Activated naive CD4-positive, alpha-beta T cell treated with Interleukin-2 at 50 U/mL for 16 hours (primary cell): ENCODE measurements around the gene WASL.
"Not testable (repeated sequence)": the region's sequence is repeated elsewhere in the genome, so short reads cannot be mapped to it uniquely, and the experiment has no call there.

ENCODE experiments used
- DNase-seq: peaks from one replicate; pipeline ENCODE4 v3.0.0-alpha.2; 2020

Gene WASL

DNA sequence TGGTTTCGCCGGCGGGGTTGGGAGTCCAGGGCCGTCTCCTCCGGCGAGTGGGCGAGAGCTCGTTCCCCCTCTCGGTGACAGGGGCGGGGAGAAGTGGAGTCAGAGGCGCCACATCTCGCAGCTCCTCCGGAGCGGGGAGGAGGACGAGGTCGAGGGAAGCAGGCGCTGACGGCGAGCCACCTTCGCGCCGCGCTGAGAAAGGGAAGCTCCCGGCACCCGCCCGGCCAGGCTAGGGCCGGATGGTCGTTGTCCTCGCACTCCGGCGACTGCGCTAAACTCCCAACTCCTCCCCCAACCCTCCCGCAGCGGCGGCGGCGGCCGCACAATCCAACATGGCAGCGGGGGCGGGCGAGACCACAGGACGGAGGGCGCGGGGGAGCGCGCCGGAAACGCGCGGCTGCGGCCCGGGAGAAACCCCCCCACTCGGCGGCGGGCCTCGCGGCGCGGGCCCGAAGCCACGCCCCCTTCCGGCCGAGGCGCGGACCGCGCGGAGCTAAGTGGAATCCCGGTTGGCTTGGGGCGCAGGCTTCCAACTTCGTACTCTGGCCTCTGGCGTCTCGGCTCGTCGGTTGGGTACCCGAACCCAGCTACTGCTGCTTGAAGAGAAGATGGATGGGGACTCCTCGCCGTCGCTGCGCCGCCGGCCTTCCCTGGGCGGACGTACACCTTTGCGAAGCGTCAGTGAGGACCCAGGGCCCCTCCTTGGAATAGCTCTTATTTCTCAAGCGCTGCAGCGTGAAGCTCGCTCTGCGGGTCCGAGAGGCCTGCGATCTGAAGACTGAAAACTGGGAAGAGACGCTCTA, at the start of gene WASL:
TSS of gene WASL (minus strand) at position 270 of the 803 bp plus-strand sequence. CDS start at position 1, 269 bp downstream.
- peak; percentile 87 for DNase-seq

DNA sequence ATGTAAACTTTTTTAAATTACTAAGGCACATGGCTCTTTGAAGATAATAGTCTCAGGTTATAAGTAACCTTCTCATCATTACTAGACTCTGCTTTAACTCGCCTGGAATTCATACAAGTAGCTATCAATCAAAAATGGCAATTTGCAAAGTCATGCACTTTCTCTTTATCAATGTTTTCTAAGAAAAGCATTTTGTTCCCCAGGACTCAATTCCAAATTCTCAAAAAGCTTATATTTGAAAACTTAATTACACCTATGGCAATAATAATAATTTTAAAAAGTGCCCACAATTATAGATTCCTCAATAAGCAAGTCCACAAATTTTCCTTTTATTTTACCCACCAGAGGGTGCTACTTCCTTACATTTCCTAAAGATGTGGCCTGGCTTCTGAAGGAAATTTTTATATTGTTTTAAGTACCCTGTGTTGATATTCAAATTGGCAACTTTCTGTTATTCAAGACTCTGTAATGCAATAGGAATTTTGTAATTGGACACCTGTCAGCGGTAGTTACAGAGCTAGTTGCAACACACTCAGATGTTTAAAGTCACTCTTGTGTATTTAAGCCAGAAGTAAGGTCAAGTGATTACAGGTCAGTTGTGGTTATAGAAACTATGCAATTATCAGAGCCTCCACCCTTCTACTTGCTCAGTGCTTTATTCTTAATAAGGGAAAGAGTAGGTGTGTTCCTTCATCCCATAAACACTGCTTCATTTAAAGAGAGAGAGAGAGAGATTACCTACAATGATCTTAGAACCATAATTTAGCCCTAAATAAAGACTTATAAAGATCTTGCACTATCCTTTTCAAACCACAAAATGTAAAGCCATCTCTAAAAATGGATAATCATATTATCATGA, 49.1 kb upstream of the WASL start:
- no peak for DNase-seq

DNA sequence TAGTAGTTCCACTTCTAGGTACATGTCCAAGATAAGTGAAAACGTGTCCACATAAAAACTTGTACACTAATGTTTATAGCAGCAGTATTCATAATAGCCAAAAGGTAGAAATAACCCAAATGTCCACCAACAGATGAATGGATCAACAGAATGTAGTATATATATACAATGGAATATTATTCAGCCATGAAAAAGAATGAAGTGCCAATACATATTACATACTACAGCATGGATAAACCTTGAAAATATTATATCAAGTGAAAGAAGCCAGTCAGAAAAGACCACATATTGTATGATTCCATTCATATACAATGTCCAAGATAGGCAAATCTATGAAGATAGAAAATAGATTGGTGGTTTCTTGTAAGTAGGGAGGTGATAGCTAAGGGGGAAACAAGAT, 47.8 kb upstream of the WASL start:
- DNase-seq: no peak

DNA sequence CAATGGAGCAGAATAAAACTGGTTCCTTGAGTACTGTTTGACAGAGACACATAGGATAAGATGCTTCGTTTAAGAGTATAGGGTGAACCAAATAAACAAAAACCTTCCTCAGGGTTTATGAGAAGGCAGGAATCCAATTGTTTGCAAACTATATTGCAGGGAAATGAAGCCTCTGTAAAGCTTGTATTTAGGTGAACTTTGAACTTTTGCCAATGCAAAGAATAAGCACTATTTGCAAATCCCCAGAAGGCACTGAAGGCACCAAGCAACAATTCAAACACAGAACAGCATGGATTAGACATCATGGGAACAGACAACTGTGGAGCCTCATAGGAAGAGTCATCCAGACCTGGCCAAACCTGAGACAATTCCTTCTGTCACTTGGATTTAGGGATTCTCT, 47.1 kb upstream of the WASL start:
- DNase-seq: no peak

DNA sequence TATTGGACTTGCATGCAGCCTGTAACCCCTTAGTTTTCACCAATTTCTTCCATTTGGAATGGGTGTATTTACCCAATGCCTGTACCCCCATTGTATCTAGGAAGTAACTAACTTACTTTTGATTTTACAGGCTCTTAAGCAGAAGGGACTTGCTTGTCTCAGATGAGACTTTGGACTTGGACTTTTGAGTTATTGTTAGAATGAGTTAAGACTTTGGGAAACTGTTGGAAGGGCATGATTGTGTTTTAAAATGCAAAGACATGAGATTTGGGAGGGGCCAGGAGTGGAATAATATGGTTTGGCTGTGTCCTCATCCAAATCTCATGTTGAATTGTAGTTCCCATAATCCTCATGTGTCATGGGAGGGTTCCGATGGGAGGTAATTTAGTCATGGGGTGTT, 46.3 kb upstream of the WASL start:
- DNase-seq: not testable (repeated sequence)

DNA sequence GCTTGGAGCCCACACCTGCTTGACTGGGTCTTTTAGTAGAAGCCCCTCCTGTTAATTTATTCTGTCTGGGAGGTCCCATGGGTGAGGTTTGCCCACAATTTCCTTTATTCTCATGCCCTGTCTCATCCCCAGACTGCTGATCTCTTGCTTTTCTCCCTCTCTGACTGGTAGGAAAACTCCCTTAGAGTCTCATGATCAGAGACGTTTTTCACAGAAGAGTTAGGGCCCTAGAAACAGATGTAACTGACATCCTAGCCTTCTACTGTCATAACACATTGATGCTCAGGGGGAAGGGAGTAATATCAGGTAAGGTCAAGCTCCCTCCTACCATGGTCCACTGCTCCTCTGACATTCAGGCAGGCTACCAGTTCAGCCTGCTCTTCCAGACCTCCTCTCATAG, 43.7 kb upstream of the WASL start:
- DNase-seq: no peak

DNA sequence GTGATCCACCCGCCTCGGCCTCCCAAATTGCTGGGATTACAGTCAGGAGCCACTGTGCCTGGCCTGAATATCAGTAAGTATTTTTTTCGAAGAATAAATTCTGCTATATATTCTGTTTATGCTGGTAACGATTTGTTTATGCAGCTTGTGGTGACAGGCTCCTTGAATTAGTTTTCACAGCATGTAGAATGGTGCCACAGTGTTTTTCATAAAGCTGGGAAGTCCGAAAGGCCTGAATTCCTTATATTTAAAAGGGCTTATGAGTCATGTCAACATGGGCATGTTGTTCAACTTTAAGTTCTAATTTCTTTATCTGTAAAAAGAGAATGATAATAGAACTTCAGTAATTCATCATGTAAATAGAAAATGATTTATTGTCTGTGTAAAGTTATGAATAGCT, 42.2 kb upstream of the WASL start:
- no peak for DNase-seq

DNA sequence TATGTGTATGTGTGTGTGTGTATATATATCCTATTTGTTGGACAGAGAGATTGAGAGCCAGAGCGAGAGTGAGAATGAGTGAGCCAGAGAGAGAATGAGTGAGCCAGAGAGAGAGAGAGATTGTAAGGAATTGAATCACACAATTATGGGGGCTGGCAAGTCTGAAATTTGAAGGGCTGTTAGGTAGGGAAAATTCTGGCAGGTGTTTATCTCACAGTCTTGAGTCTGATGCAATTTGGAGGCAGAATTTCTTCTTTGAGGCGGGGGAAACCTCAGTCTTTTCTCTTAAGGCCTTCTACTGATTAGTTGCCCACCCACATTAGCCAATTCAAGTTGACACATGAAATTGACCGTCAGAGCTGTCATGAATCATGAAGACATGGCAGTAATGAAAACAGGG, 41.0 kb upstream of the WASL start:
- DNase-seq: no peak

DNA sequence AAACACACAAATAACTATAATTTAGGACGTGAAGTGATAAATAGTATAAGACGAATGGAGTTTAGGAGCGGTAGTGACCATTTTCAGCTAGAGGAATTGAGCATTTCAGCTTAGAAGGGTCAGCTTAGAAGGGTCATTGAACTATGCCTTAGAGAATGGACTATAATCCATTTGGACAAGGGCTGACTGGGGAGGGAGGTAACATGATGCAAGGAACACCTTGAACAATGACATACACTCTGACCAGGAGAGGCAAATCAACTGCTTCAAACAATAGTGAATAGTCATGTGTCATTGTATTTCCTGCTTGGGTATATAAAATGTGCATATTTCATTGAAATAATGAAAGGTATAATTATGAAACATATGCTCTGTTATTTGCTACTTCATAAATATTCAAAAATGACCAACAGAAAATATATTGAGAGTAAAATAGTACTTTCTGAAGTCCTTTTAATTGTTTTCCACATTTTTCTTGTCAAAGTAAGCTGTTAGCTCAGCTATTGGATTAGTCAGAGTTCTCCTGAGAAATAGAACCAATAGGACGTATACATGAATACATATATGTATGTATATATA, 40.5 kb upstream of the WASL start:
- no peak for DNase-seq

DNA sequence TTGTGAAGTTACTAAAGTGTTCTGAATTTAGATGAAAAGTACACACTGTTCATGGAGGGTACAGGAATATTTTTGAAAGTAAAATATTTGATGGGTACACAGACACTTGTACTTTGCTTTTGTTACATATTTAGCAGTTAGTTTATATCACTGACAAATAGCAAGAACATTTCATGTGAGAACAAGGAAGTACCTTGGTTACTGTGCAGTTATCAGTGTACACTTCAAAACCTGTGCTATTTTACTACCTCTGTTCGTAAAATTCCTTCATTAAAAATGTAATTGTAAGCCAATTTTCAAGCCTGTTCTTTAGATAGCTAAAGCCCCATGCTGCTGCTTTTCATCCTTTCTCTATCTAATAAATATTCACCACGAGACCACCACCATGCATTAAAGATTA, 39.8 kb upstream of the WASL start:
- no peak for DNase-seq

DNA sequence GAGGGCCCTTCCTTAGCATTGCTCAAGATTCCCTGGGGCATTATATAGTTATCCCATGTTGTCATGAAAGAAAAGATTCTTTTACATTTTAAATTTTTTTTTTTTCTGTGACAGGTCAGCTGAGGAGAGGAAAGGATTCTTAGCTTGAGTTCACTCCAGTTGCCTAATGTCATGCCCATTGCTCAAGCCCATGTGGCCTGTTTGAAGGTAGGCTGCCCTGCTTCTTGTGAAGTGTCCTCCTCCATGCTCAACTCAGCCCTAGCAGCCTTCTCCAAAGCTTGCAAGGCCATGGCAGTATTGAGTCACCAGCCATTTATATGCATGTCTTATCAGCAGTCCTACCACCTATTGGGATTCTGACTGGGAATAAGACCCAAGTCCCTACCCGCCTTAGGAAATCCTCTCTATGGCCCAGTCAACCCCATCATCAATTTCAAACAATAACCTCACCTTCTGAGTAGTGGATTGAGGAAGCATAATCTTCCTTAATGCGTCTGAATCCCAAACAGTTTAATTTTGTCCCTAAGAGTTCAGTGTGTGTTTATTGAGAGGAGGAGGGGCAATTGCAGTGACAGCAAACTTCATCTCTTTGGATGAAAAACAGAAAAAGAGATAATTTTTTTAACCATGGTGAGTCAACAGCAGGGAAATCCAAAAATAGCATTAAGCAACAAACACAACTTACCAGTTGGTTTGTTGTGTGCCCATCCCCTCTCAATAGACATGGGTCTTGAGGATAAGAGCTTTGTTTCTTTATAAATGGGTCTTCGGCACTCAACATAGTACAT, 38.6 kb upstream of the WASL start:
- no peak for DNase-seq

DNA sequence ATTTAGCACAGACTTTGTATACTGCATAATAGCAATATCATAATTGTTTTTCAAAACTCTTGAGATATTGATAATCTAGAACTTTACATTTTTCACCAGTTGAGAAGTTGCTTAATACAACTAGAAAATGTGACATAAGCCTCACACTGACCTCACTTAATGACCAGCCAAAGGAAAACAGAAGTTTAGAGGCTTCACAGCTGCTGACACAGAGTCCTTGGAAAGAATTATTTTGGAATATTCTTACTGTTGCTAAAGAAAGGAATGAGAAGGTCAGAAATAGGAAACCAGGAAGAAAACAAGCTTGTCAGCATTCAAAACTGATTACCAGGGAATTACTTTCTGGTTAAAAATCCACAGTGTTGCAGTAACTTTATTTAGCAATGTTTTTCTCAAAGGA, 35.5 kb upstream of the WASL start:
- DNase-seq: no peak

DNA sequence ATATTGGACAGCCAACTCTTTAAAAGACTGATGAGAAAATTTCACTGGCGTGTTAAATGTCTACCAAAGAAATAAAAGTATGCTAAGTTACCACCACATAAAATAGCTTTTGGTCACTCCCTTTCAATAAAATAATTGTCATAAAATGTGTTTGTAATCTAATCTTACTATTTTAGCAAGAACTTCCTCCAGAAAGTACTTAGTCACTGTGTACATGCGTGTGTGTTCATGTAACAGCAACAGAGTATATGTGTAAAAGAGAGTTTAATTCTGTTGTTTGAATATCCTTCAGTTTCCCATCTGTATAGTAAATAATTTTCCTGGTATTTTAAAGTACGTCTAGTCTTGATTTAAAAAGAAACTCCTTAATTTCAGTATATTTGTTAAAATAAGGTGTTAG, 35.0 kb upstream of the WASL start:
- DNase-seq: no peak

DNA sequence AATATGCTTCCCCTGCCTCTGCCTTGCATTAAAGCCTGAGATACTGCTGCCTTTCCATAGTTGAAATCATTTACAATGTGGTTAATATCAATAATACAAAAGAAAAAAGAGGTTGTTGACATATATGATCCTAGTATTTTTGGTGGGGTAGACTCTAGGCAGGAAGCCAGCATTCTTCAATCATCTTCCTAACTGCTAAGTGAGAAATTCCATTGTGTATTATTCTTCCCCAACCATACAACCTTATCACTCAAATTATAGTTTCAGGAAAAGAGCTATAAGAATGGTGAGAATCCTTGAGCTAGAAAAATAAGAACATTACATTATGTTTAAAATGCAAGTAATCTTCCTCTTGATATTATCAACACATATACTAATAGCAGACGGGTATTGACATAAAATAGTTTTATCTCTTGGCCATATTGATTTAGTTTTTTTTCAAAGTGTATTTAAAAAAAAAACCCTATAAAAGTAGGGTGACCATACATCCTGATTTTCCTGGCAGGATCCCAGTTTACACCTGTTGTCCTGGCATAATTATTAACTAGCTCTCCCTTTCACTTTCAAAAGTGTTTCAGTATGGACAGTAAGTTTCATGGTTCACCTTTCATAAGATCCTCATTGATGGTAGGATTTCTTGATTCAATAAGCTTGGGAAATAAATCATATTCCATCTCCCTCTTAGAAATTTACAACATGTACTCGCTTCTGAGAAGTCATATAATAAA, 33.4 kb upstream of the WASL start:
- no peak for DNase-seq

DNA sequence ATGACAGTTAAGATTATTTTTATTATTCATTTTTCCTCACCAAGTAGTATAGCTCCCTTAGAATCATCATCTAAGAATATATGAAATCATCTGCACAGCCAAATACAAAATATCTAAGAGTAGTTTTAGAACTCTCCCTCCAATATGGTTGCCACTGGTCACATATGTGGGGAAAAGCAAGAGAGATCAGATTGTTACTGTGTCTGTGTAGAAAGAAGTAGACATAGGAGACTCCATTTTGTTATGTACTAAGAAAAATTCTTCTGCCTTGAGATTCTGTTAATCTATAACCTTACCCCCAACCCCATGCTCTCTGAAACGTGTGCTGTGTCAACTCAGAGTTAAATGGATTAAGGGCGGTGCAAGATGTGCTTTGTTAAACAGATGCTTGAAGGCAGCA, 31.7 kb upstream of the WASL start:
- DNase-seq: not testable (repeated sequence)

DNA sequence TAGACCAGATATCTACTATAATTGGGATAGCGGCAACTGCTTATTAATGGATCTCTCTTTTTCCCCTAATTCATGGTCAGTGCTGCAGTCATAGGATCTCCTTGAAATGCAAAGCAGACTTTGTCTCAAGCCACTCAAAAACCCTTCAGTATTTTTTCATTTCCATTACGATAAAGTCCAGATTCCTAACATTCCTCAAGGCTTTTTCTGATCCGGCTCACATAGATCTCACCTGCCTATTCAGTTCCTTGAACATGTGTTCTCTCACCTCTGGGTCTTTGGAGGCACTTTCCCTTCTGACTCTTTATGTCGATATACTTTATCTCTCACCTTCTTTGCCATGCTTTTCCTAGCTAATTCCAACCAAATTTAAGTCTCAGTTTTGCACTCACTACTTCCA, 25.7 kb upstream of the WASL start:
- DNase-seq: no peak

DNA sequence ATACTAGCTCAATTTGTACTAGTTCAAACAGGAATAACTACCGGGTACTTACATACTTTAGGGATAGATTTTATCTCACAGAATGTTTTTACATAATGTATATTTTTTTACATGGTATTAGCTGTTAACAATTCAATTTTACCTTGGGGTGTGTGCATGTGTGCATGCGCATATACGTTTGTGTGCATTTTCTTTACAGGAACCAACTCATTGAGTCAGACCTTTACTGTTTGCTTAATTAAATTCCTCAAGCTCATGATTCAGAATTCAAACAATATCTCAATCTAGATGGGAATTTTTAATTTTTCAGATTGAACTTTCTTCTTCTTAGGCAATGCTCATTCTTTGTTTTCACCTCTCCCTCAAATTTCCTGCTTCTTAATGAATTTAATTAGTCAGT, 24.7 kb upstream of the WASL start:
- no peak for DNase-seq

DNA sequence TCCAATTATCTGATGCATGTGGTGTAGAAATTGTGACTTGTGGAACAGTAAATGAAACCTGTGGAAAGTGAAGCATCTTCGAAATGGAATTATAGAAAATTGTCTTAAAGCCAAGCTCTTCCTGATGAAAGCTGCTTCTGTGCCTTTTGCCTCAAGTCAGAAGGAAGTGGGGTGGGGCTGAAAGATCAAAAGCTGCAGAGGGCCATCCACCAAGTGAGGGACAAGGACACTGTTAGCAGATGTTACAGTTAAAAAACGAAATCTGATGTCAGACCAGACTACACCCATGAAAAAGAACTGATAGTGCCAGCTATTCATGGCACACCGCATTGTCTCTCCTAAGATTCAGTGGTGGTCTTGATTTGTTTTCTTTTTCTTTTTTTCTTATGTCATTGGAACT, 23.8 kb upstream of the WASL start:
- no peak for DNase-seq

DNA sequence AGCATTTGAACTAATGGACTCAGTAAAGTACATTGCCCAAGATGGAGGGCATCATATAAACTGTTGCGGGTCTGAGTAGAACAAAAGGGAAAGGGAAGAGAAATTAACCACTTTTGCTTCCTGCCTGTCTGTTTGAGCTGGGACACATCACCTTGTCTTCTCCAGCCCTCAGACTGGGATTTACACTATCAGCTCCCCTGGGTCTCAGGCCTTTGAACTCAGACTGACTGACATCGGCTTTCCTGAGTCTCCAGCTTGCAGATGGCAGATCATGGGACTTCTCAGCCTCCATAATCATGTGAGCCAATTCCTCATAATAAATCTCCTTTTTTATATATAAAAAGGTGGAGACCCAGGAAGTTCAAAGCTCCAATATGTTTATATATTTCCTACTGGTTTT, 23.0 kb upstream of the WASL start:
- no peak for DNase-seq

DNA sequence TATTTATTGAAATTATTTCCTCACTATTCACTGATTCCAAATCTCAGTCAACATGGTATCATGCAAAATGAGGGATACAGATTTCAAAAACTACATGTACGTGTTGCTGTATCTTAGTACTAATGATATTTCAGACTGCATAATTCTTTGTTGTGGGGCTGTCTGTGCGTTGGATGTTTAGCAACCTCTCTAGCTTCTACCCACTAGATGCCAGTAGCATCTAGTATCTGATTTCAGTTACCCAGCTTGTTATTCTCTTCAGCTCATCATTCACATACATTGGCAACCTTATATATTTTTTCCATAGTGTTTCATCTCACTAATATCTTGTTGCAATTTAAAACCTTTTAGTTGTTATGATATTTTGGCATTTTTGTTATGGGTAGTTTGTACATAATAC, 22.5 kb upstream of the WASL start:
- no peak for DNase-seq

DNA sequence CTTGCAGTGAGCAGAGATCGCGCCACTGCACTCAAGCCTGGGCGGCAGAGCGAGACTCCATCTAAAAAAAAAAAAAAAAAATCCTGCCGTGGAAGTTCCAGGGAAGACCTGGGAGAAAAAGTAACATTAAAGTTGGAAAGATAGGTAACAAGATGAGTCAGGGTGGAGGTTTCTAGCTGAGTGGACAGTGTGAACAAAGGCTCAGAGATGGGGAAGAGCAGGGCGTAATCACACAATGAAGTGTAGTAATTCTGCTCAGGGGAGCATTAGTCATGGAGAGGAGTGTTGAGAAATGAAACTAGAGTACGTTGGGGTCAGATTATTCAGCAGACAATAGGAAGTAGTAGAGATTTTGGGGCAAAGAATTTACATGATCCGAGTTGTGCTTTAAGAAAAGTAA, 21.6 kb upstream of the WASL start:
- no peak for DNase-seq

DNA sequence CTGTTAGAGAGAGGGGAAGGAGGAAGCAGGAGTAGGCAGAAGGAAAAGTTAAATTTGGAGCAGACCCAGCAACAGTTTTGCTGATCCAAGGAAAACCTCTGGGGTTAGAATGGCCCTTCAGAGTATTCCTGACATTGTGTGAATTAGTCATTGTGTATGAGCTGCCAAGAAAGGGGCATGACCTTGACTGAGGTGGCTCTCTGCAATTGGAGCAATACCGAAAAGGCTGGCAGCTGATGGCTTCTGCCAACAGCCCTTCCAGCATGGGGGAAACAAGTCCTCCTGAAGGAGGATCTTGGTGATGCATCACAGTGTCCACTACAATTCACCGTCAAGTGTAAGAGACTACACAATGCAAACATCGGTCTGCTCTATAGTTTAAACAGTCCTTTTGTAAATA, 20.6 kb upstream of the WASL start:
- no peak for DNase-seq
